HepG2 (cell line): ENCODE measurements around the gene MLST8. TPM values are rescaled to one million over a fixed set of nuclear protein-coding genes. Genes with fewer than 3 reads are reported as not detected.

ENCODE experiments used
- BRCA1 ChIP-seq: sonication (generic); formaldehyde crosslinking; IDR thresholded peaks from 2 replicates; pipeline ENCODE4 v1.4.0; 2020; ENCODE audit warnings: missing genetic modification reagents
- CBX5 ChIP-seq: sonication (generic); formaldehyde crosslinking; IDR thresholded peaks from 2 replicates; pipeline ENCODE4 v1.4.0; 2020; ENCODE audit warnings: missing genetic modification reagents, borderline replicate concordance
- DZIP1 ChIP-seq: sonication (generic); formaldehyde crosslinking; IDR thresholded peaks from 2 replicates; pipeline ENCODE4 v1.5.0; 2020; ENCODE audit warnings: mild to moderate bottlenecking, missing genetic modification reagents
- ETV5 ChIP-seq: IDR thresholded peaks from 2 replicates; pipeline ENCODE4 v1.6.1; 2018; ENCODE audit warnings: missing biosample characterization, missing genetic modification reagents, inconsistent platforms, borderline replicate concordance
- HOXA5 ChIP-seq: sonication (generic); formaldehyde crosslinking; IDR thresholded peaks from 2 replicates; pipeline ENCODE4 v1.4.0; 2020; ENCODE audit warnings: missing genetic modification reagents
- KDM5A ChIP-seq: fragments of 200-600 bp; sonication (generic); IDR thresholded peaks from 2 replicates; pipeline ENCODE4 v1.7.0; 2018; ENCODE audit warnings: antibody characterized with exemption, mild to moderate bottlenecking, low read length, borderline replicate concordance
- SOX13 ChIP-seq, 3 experiments: fragments of 450-650 bp in 1 of 3; sonication (generic) in 1 of 3; formaldehyde crosslinking in 1 of 3; IDR thresholded peaks in 2 of 3; conservative IDR thresholded peaks in 1 of 3; 2 replicates each; pipeline versions ENCODE4 v1.5.0 to v1.6.1; 2016 to 2020; ENCODE audit warnings: antibody characterized with exemption in 1 of 3, mild to moderate bottlenecking in 1 of 3, missing compliant biosample characterization in 1 of 3, missing genetic modification reagents in 1 of 3, moderate library complexity in 1 of 3
- ZFAT ChIP-seq: sonication (generic); formaldehyde crosslinking; conservative IDR thresholded peaks from 2 replicates; pipeline ENCODE4 v1.8.1; 2023; ENCODE audit warnings: missing genetic modification reagents, inconsistent platforms
- ZFP36L1 ChIP-seq: sonication (generic); formaldehyde crosslinking; IDR thresholded peaks from 2 replicates; pipeline ENCODE4 v1.8.0; 2022; ENCODE audit warnings: mild to moderate bottlenecking, missing genetic modification reagents, moderate library complexity
- ZFP37 ChIP-seq: sonication (generic); formaldehyde crosslinking; IDR thresholded peaks from 2 replicates; pipeline ENCODE4 v1.4.0; 2020; ENCODE audit warnings: missing genetic modification reagents, borderline replicate concordance
- ZNF207 ChIP-seq: fragments of 450-650 bp; IDR thresholded peaks from 2 replicates; pipeline ENCODE4 v1.6.1; 2016; ENCODE audit warnings: antibody characterized with exemption, borderline replicate concordance
- ZNF260 ChIP-seq: sonication (generic); formaldehyde crosslinking; IDR thresholded peaks from 2 replicates; pipeline ENCODE4 v1.4.0; 2020; ENCODE audit warnings: missing genetic modification reagents, low read depth, mild to moderate bottlenecking, borderline replicate concordance
- ZNF350 ChIP-seq: sonication (generic); formaldehyde crosslinking; IDR thresholded peaks from 2 replicates; pipeline ENCODE4 v1.4.0; 2020; ENCODE audit warnings: mild to moderate bottlenecking, low read depth, missing genetic modification reagents, borderline replicate concordance
- ZNF577 ChIP-seq: sonication (generic); formaldehyde crosslinking; IDR thresholded peaks from 2 replicates; pipeline ENCODE4 v1.4.0; 2020; ENCODE audit warnings: mild to moderate bottlenecking, low read depth, missing genetic modification reagents, borderline replicate concordance
- ZXDC ChIP-seq: sonication (generic); formaldehyde crosslinking; IDR thresholded peaks from 2 replicates; pipeline ENCODE4 v1.5.0; 2020; ENCODE audit warnings: mild to moderate bottlenecking, missing genetic modification reagents
- polyA plus RNA-seq, 8 experiments: library from polyadenylated mRNA; depleted of rRNA in 3 of 8; stranded (reverse) in 7 of 8; unstranded in 1 of 8; fragments of >200 nt; fragmentation: Illumina TruSeq in 4 of 8; extraction: Trizol in 4 of 8; gene quantifications; 2 replicates each; pipeline versions ENCODE4 v1.2.1 to v1.2.3, GENCODE V29; 2011 to 2016; ENCODE audit warnings: low read depth in 4 of 8, missing spikeins in 1 of 8, mixed read lengths in 1 of 8; ENCODE audit not compliant: insufficient read depth in 1 of 8
- total RNA-seq, 5 experiments: library from RNA; depleted of rRNA; stranded (reverse); fragments of >200 nt; fragmentation: Illumina TruSeq; extraction: Trizol; gene quantifications; 2 replicates each; pipeline ENCODE4 v1.2.3, GENCODE V29; 2016; ENCODE audit warnings: low read depth in 1 of 5
- TF ChIP-seq, protein P1 (sequence below): sonication (generic); formaldehyde crosslinking; IDR thresholded peaks from 2 replicates; pipeline ENCODE4 v1.4.0; 2020; ENCODE audit warnings: mild to moderate bottlenecking, missing genetic modification reagents
- TF ChIP-seq, protein P2 (sequence below): sonication (generic); formaldehyde crosslinking; IDR thresholded peaks from 2 replicates; pipeline ENCODE4 v1.4.0; 2020; ENCODE audit warnings: missing genetic modification reagents
- TF ChIP-seq, protein P3 (sequence below): sonication (generic); formaldehyde crosslinking; IDR thresholded peaks from 2 replicates; pipeline ENCODE4 v1.5.0; 2020; ENCODE audit warnings: mild to moderate bottlenecking, missing genetic modification reagents

Gene MLST8
- total and polyA plus RNA-seq, 2 of the 13 experiments (the other 11 are each of a cell fraction or from before 2014, with no cell fraction given), result 30.8 to 72.7 TPM

- TF ChIP-seq ZXDC (CRISPR knock-in tag) (no peak), CBX5 (CRISPR knock-in tag) (no peak), HOXA5 (CRISPR knock-in tag) (no peak), DZIP1 (CRISPR knock-in tag) (no peak), ZFAT (no peak), ZNF577 (CRISPR knock-in tag) (no peak), ZFP37 (no peak), ZNF260 (CRISPR knock-in tag) (no peak), ZNF350 (CRISPR knock-in tag) (peak; percentile 20; the same call in 1 of the 2 replicates), ETV5 (CRISPR knock-in tag) (no peak), ZFP36L1 (no peak), BRCA1 (CRISPR knock-in tag) (no peak), SOX13 (IDR thresholded peaks at IDR 0.05) (no peak), SOX13 (CRISPR knock-in tag; conservative IDR thresholded peaks at IDR 0.05 in 1 of 2, IDR thresholded peaks at IDR 0.05 in 1 of 2) (no peak), ZNF207 (no peak), KDM5A (peak; percentile 34; the same call in 1 of the 2 replicates)
- TF ChIP-seq, protein P1, sequence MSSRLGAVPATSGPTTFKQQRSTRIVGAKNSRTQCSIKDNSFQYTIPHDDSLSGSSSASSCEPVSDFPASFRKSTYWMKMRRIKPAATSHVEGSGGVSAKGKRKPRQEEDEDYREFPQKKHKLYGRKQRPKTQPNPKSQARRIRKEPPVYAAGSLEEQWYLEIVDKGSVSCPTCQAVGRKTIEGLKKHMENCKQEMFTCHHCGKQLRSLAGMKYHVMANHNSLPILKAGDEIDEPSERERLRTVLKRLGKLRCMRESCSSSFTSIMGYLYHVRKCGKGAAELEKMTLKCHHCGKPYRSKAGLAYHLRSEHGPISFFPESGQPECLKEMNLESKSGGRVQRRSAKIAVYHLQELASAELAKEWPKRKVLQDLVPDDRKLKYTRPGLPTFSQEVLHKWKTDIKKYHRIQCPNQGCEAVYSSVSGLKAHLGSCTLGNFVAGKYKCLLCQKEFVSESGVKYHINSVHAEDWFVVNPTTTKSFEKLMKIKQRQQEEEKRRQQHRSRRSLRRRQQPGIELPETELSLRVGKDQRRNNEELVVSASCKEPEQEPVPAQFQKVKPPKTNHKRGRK (CRISPR knock-in tag), result no peak
- TF ChIP-seq, protein P2, sequence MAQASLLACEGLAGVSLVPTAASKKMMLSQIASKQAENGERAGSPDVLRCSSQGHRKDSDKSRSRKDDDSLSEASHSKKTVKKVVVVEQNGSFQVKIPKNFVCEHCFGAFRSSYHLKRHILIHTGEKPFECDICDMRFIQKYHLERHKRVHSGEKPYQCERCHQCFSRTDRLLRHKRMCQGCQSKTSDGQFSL (CRISPR knock-in tag), result no peak
- TF ChIP-seq, protein P3, sequence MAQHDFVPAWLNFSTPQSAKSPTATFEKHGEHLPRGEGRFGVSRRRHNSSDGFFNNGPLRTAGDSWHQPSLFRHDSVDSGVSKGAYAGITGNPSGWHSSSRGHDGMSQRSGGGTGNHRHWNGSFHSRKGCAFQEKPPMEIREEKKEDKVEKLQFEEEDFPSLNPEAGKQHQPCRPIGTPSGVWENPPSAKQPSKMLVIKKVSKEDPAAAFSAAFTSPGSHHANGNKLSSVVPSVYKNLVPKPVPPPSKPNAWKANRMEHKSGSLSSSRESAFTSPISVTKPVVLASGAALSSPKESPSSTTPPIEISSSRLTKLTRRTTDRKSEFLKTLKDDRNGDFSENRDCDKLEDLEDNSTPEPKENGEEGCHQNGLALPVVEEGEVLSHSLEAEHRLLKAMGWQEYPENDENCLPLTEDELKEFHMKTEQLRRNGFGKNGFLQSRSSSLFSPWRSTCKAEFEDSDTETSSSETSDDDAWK (CRISPR knock-in tag), result no peak
These were observed 49.0 kb upstream of the MLST8 start (continued) for GRCh38 chr16:2155977-2156848.
